K562 (cell line): ENCODE results near the gene SLC10A2.

Source experiments
- KLF13 ChIP-seq: fragments of 450-650 bp; IDR thresholded peaks from 2 replicates; pipeline ENCODE4 v1.6.1; 2016; ENCODE audit warnings: missing genetic modification characterization, low read depth, mild to moderate bottlenecking, missing compliant biosample characterization, moderate library complexity, borderline replicate concordance
- SLC30A9 ChIP-seq: fragments of 250-450 bp; sonication (Bioruptor Pico); IDR thresholded peaks from 2 replicates; pipeline ENCODE4 v1.8.0; 2022; ENCODE audit warnings: mild to moderate bottlenecking, moderate library complexity
- TEAD1 ChIP-seq, 2 experiments: fragments of 450-650 bp in 1 of 2; sonication (generic) in 1 of 2; formaldehyde crosslinking; IDR thresholded peaks; 2 replicates each; pipeline versions ENCODE4 v1.4.0 to v1.8.0; 2020 to 2022; ENCODE audit warnings: mild to moderate bottlenecking in 2 of 2, missing genetic modification reagents in 1 of 2
- TRIM24 ChIP-seq, 2 experiments: fragments of 450-650 bp; IDR thresholded peaks; 2 replicates each; pipeline ENCODE4 v1.6.1; 2016
- ZBTB33 ChIP-seq: sonication (generic); formaldehyde crosslinking; IDR thresholded peaks from 2 replicates; pipeline ENCODE4 v1.8.1; 2023; ENCODE audit warnings: mild to moderate bottlenecking, missing genetic modification reagents
- ZBTB40 ChIP-seq, 2 experiments: fragments of 450-650 bp in 1 of 2; sonication (generic) in 1 of 2; formaldehyde crosslinking in 1 of 2; IDR thresholded peaks; 2 replicates each; pipeline versions ENCODE4 v1.7.1 to v1.9.0; 2016 to 2022; ENCODE audit warnings: inconsistent platforms in 1 of 2, mild to moderate bottlenecking in 1 of 2, missing genetic modification reagents in 1 of 2
- TF ChIP-seq, protein P1 (sequence below), 3 experiments: IDR thresholded peaks in 2 of 3; conservative IDR thresholded peaks in 1 of 3; 2 replicates each; pipeline ENCODE4 v1.5.1; 2011 to 2012; ENCODE audit warnings: low read length in 3 of 3, mild to moderate bottlenecking in 3 of 3, control low read depth in 2 of 3, improper control_type of control experiment in 1 of 3, inconsistent platforms in 1 of 3, low read depth in 1 of 3, mixed read lengths in 1 of 3, moderate library complexity in 1 of 3; ENCODE audit not compliant: insufficient read depth in 2 of 3
- TF ChIP-seq, protein P2 (sequence below): sonication (generic); formaldehyde crosslinking; IDR thresholded peaks from 2 replicates; pipeline ENCODE4 v1.9.0; 2022; ENCODE audit warnings: mild to moderate bottlenecking, missing genetic modification reagents

DNA sequence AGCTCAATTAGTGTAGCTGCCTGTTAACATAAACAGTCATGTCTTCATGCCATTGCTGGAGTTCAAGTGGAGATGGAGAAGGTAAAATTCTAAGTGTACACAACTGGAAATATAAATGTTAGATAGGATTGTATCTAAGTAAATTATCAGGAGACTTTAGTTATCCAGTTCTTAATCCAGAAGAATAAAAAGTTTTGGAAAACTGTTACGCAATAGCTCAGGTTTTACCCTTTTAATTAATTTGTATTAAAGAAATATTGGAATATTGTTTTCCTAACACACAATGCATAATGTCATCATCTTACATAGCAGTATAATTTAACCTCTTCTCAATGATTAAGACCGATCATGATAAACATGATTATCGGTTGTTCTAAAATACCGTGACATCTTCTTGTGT lies 2.8 kb downstream of the SLC10A2 start:
- TF ChIP-seq TEAD1 (CRISPR knock-in tag; IDR thresholded peaks at IDR 0.05) = no peak
- TF ChIP-seq, protein P1, sequence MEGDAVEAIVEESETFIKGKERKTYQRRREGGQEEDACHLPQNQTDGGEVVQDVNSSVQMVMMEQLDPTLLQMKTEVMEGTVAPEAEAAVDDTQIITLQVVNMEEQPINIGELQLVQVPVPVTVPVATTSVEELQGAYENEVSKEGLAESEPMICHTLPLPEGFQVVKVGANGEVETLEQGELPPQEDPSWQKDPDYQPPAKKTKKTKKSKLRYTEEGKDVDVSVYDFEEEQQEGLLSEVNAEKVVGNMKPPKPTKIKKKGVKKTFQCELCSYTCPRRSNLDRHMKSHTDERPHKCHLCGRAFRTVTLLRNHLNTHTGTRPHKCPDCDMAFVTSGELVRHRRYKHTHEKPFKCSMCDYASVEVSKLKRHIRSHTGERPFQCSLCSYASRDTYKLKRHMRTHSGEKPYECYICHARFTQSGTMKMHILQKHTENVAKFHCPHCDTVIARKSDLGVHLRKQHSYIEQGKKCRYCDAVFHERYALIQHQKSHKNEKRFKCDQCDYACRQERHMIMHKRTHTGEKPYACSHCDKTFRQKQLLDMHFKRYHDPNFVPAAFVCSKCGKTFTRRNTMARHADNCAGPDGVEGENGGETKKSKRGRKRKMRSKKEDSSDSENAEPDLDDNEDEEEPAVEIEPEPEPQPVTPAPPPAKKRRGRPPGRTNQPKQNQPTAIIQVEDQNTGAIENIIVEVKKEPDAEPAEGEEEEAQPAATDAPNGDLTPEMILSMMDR (IDR thresholded peaks at IDR 0.05 in 2 of 3, conservative IDR thresholded peaks at IDR 0.05 in 1 of 3; ENCODE audit: insufficient read depth in 2 of 3, low read depth in 1 of 3, low read length in 3 of 3) = no peak
- TF ChIP-seq TRIM24 (IDR thresholded peaks at IDR 0.05) = no peak
- TF ChIP-seq, protein P2, sequence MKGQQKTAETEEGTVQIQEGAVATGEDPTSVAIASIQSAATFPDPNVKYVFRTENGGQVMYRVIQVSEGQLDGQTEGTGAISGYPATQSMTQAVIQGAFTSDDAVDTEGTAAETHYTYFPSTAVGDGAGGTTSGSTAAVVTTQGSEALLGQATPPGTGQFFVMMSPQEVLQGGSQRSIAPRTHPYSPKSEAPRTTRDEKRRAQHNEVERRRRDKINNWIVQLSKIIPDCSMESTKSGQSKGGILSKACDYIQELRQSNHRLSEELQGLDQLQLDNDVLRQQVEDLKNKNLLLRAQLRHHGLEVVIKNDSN = no peak
- TF ChIP-seq ZBTB33 (CRISPR knock-in tag) = no peak
- TF ChIP-seq SLC30A9 (CRISPR knock-in tag) = no peak
- no peak for TF ChIP-seq KLF13 (tag)
- no peak for TF ChIP-seq ZBTB40 (IDR thresholded peaks at IDR 0.05)
- TF ChIP-seq ZBTB40 (CRISPR knock-in tag; IDR thresholded peaks at IDR 0.05) = no peak
